ENCODE data around the gene CDCP1. TPM values are rescaled to one million over a fixed set of nuclear protein-coding genes. Genes with fewer than 3 reads are reported as not detected.

Gene CDCP1
- total RNA-seq, 6 experiments from 2014 or later, result 0.31 to 2.7 (median 0.83) TPM

GRCh38 chr3:45043728-45044299 is 102.4 kb downstream of the CDCP1 start:
- ATAC-seq, result peak in 2 of 4 donors; percentile 33 to 42

GRCh38 chr3:45042162-45042561 is 104.0 kb downstream of the CDCP1 start:
- intact Hi-C loops (cut with DNase I), result loop anchor here in 1 of 2 donors (5.0 kb wide), 1 partner anchor 170 kb away; no protein-coding TSS in a partner anchor
- no peak overlapping the region for H3K27ac ChIP-seq

More at GRCh38 chr3:45043728-45044299, 102.4 kb downstream of the CDCP1 start:
- Histone ChIP-seq H3K4me3 (no peak overlapping the region), H3K4me1 (no peaks in the 10 kb centered on the region), H3K27me3 (no peaks in the 10 kb centered on the region), H3K27ac (no peak overlapping the region), H3K36me3 (no peaks in the 10 kb centered on the region), H3K9me3 (no peaks in the 10 kb centered on the region)
- WGBS (ENCODE audit: insufficient coverage, low coverage, low lambda C conversion rate, missing lambda C conversion rate), result 54% methylated on average over 2 of the region's 2 CpGs
- intact Hi-C loops (cut with DNase I), result loop anchor here in 1 of 2 donors (5.0 kb wide), 1 partner anchor 168 kb away; no protein-coding TSS in a partner anchor
- no peak for DNase-seq
- TF ChIP-seq POLR2A (IDR thresholded peaks at IDR 0.05), result no peak
- TF ChIP-seq CTCF (IDR thresholded peaks at IDR 0.05), result no peak

GRCh38 chr3:45041666-45042065 is 104.5 kb downstream of the CDCP1 start:
- Histone ChIP-seq H3K9me3 (no peaks in the 10 kb centered on the region), H3K36me3 (no peaks in the 10 kb centered on the region)
- 78% methylated on average over 2 of the region's 2 CpGs for WGBS (ENCODE audit: insufficient coverage, low coverage, low lambda C conversion rate, missing lambda C conversion rate)

More at GRCh38 chr3:45042162-45042561, 104.0 kb downstream of the CDCP1 start:
- Histone ChIP-seq H3K4me3 (no peak overlapping the region), H3K27me3 (no peaks in the 10 kb centered on the region), H3K9me3 (no peaks in the 10 kb centered on the region), H3K4me1 (no peaks in the 10 kb centered on the region), H3K36me3 (no peaks in the 10 kb centered on the region)
- WGBS (ENCODE audit: insufficient coverage, low coverage, low lambda C conversion rate, missing lambda C conversion rate), result 77% methylated on average over 3 of the region's 3 CpGs
- ATAC-seq (no peak), DNase-seq (no peak)
- TF ChIP-seq POLR2A (IDR thresholded peaks at IDR 0.05), result no peak
- no peak for TF ChIP-seq CTCF (IDR thresholded peaks at IDR 0.05)

GRCh38 chr3:45037720-45038455 is 108.3 kb downstream of the CDCP1 start:
- 2% methylated on average over 8 of the region's 11 CpGs for WGBS (ENCODE audit: insufficient coverage, low coverage, low lambda C conversion rate, missing lambda C conversion rate)
- DNase-seq (peak; percentile 88 to 92 (median 89)), ATAC-seq (peak; percentile 95 to 97 (median 96))
- intact Hi-C loops (cut with DNase I), result loop anchor here (5.0 to 10.0 kb wide), 2 partner anchors 174 to 467 kb away; no protein-coding TSS in a partner anchor
- peak; percentile 93 to 98 (median 96) for TF ChIP-seq CTCF (IDR thresholded peaks at IDR 0.05)
- no peak for TF ChIP-seq POLR2A (IDR thresholded peaks at IDR 0.05)
- peaks cover 0 to 6% (median 0%) of the 10 kb centered on the region in 4 donors for H3K4me1 ChIP-seq
- H3K27me3 ChIP-seq, result no peaks in the 10 kb centered on the region
- H3K27ac ChIP-seq, result no peak overlapping the region
- H3K9me3 ChIP-seq, result no peaks in the 10 kb centered on the region
- H3K4me3 ChIP-seq, result no peak overlapping the region
- H3K36me3 ChIP-seq, result no peaks in the 10 kb centered on the region

More at GRCh38 chr3:45041666-45042065, 104.5 kb downstream of the CDCP1 start:
- Histone ChIP-seq H3K27me3 (no peaks in the 10 kb centered on the region), H3K4me3 (no peak overlapping the region), H3K27ac (no peak overlapping the region), H3K4me1 (no peaks in the 10 kb centered on the region)
- ATAC-seq (no peak), DNase-seq (no peak)
- intact Hi-C loops (cut with DNase I), result loop anchor here in 1 of 2 donors (5.0 kb wide), 1 partner anchor 171 kb away; no protein-coding TSS in a partner anchor
- no peak for TF ChIP-seq CTCF (IDR thresholded peaks at IDR 0.05)
- TF ChIP-seq POLR2A (IDR thresholded peaks at IDR 0.05), result no peak

All from right lobe of liver (tissue), 6 donors.